Activated naive CD4-positive, alpha-beta T cell treated with anti-CD3 and anti-CD28 coated beads, Interleukin-2, amount 10 ng/mL, durations not matched to agents 7 days and 5 days (primary cell): Measurements from ENCODE around the gene MPP3.

Source experiments
- CTCF ChIA-PET: fragments of 350-600 bp; sonication (Branson Sonifier 250); formaldehyde crosslinking; loops from one replicate; lab custom pipeline; 2021; ENCODE audit warnings: antibody characterized with exemption; lab: Charles Lee
- DNase-seq: peaks from one replicate; pipeline ENCODE4 v3.0.0-alpha.2; 2020
- H3K27ac Mint-ChIP-seq: one replicate; pipeline ENCODE4 v1.8.0; 2021; ENCODE audit warnings: mild to moderate bottlenecking, moderate library complexity, mixed read lengths
- H3K27me3 Mint-ChIP-seq: one replicate; pipeline ENCODE4 v1.8.0; 2021; ENCODE audit warnings: mild to moderate bottlenecking, mixed read lengths
- H3K36me3 Mint-ChIP-seq: one replicate; pipeline ENCODE4 v1.8.0; 2021; ENCODE audit warnings: mixed read lengths
- H3K4me1 Mint-ChIP-seq: one replicate; pipeline ENCODE4 v1.8.0; 2021; ENCODE audit warnings: mixed read lengths
- H3K4me3 Mint-ChIP-seq: one replicate; pipeline ENCODE4 v1.8.0; 2021; ENCODE audit warnings: mild to moderate bottlenecking, moderate library complexity, mixed read lengths
- H3K9me3 Mint-ChIP-seq: one replicate; pipeline ENCODE4 v1.8.0; 2021; ENCODE audit warnings: mixed read lengths

MPP3 gene

DNA sequence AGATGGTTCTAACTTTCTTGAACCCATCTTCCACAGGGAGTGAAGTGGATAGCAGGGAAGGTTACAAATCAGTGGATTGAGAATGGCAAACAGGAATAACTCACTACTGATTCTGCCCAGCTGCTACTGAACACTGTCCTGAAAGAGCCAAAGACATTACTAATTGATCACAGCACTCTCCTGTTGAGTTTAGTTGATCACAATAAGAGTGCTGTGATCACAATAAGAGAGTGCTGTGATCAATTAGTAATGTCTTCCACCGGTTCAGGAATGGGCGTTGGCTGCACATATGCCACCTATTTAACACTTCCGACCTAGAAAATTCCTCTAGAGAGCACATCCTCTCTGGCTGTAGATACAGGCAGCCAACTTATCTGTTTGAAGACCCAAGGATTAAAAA, 41.4 kb downstream of the MPP3 start:
- Mint-ChIP-seq H3K27me3 (peaks cover 14% of the 10 kb centered on the region), H3K9me3 (no peaks in the 10 kb centered on the region), H3K36me3 (no peaks in the 10 kb centered on the region), H3K4me1 (peaks cover 2% of the 10 kb centered on the region), H3K4me3 (no peak overlapping the region), H3K27ac (no peak overlapping the region)
- CTCF ChIA-PET = no interaction called here
- DNase-seq = no peak

DNA sequence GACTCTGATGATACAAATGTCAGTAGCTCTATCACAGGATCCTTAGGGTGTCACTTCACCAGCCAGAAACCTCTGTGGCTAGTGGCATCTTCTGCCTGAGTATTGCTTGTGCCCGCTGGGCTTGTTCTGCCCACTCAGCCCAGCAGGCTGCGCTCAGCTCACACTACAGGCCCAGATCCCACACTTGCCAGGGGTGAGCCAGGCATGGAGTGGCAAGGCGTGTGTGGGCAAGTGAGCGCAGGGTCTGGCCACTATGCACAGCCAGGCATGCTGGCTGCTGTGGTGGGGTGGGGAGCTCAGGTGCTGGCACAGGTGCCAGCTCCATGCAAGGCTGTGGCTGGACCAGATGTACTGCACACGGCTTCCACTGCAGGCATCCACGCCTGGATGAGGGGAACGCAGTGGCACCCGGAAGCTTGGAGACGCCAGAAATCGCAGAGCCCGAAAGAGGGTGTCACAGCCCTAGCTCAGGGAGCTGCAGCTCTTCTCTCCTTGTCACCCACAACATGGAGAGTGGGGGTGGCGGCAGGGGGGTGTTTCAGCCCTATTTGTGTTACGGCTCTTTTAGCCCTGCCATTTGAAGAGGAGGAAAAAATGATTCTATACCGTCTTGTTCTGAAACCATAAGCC, 42.5 kb downstream of the MPP3 start:
- Mint-ChIP-seq H3K27ac (no peak overlapping the region), H3K36me3 (no peaks in the 10 kb centered on the region), H3K27me3 (peaks cover 13% of the 10 kb centered on the region), H3K4me3 (no peak overlapping the region), H3K9me3 (no peaks in the 10 kb centered on the region), H3K4me1 (peaks cover 2% of the 10 kb centered on the region)
- DNase-seq = no peak
- CTCF ChIA-PET = interaction anchor here (0.6 kb wide), 1 partner anchor 215 kb away, joined by 4 read pairs; no protein-coding TSS in a partner anchor

DNA sequence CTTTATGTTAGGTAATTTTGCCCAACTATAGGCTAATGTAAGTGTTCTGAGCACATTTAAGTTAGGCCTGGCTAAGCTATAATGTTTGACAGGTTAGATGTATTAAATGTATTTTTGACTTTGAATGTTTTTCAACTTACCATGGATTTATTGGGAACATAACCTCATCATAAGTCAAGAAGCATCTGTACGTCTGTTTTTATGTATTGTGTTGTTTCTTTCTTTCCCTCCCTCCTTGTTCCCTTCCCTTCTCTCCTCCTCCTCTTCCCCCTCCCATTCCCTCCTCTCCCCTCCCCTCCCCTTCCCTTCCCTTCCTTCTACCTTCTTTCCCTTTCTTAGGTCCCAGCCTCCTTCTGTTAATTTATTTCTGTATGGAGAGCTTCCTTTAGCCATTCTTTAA, 43.5 kb downstream of the MPP3 start:
- no peak overlapping the region for H3K4me3 Mint-ChIP-seq
- peaks cover 2% of the 10 kb centered on the region for H3K4me1 Mint-ChIP-seq
- peaks cover 12% of the 10 kb centered on the region for H3K27me3 Mint-ChIP-seq
- no peaks in the 10 kb centered on the region for H3K36me3 Mint-ChIP-seq
- DNase-seq = no peak
- no peaks in the 10 kb centered on the region for H3K9me3 Mint-ChIP-seq
- no peak overlapping the region for H3K27ac Mint-ChIP-seq
- CTCF ChIA-PET = interaction anchor here (0.6 kb wide), 1 partner anchor 214 kb away, joined by 4 read pairs; no protein-coding TSS in a partner anchor

DNA sequence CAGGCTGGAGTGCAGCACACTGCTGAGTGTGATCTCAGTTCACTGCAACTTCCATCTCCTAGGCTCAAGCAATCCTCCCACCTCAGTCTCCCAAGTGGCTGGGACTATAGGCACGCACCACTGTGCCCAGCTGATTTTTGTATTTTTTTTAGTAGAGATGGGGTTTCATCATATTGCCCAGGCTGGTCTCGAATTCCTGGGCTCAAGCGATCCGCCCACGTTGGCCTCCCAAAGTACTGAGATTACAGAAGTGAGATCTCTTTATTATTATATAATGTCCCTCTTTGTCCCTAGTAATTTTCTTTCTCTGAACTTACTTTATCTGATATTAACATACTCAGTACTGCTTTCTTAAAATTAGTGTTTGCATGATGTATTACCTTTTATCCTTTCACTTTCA, 44.4 kb downstream of the MPP3 start:
- no peak overlapping the region for H3K4me3 Mint-ChIP-seq
- no peaks in the 10 kb centered on the region for H3K9me3 Mint-ChIP-seq
- DNase-seq = no peak
- H3K27ac Mint-ChIP-seq = no peak overlapping the region
- H3K36me3 Mint-ChIP-seq = no peaks in the 10 kb centered on the region
- CTCF ChIA-PET = no interaction called here
- H3K4me1 Mint-ChIP-seq = peaks cover 2% of the 10 kb centered on the region
- peaks cover 17% of the 10 kb centered on the region for H3K27me3 Mint-ChIP-seq

DNA sequence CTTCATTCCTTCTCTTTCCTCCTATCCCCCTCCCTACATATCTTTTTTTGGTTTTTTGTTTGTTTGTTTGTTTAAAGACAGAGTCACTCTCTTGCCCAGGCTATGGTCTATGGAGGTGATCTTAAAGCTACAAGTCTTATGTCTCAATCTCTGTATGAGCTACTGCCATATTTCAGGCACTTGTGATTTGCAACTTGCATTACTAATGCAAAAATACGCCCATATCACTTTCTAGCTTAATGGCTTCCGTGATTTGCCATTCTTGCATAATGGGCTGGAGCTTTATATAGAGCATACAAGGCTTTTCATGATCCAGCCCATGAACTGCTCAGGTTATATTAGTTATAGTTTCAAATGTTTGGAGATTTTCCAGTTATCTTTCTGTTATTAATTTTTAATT, 45.2 kb downstream of the MPP3 start:
- no peak for DNase-seq
- H3K4me3 Mint-ChIP-seq = no peak overlapping the region
- H3K27me3 Mint-ChIP-seq = peaks cover 21% of the 10 kb centered on the region
- CTCF ChIA-PET = no interaction called here
- H3K27ac Mint-ChIP-seq = no peak overlapping the region
- H3K36me3 Mint-ChIP-seq = no peaks in the 10 kb centered on the region
- H3K4me1 Mint-ChIP-seq = peaks cover 2% of the 10 kb centered on the region
- no peaks in the 10 kb centered on the region for H3K9me3 Mint-ChIP-seq

DNA sequence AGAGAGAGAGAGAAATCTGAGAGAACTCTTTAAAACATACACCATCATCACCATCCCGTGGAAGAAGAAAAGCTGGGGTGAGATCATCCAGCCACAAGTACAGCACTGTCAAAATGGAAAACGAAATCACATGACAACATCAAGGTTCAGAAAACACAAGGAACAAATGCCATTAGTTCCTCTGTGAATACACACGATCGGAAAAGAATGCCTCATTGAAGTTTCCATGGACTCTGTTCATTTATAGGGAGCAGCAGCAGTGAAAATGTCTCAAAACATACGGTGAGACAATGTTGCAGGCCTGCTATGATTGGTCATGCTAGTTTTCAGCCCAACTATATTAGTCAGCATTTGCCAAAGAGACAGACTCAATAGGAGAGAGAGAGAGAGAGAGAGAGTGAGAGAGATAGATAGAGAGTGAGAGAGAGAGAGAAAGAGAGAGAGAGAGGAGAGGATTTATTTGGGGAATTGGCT, 48.3 kb downstream of the MPP3 start:
- Mint-ChIP-seq H3K27me3 (peaks cover 43% of the 10 kb centered on the region), H3K4me1 (peaks cover 3% of the 10 kb centered on the region), H3K9me3 (no peaks in the 10 kb centered on the region), H3K4me3 (no peak overlapping the region), H3K36me3 (no peaks in the 10 kb centered on the region), H3K27ac (no peak overlapping the region)
- DNase-seq = no peak
- CTCF ChIA-PET = interaction anchor here (1.4 kb wide), 1 partner anchor 19 kb away, joined by 3 read pairs; no protein-coding TSS in a partner anchor

DNA sequence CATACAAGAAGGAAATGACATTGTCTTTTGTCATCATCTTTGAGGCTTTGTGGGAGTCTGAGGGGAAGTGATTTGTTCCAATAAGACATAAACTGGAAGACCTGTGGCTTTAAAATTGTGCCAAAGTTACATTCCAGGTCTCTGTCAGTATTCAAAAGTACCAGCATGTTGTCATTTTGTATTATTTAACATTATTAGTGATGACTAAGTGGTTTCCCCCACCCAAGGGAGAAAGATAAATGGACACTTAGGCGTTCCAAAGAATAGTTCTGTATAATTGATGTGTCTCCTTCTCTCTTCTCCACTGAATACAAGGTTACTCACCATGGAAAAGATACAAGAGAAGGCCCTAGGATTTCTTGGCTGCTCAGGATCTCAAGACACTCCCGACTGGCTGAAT, 48.9 kb downstream of the MPP3 start:
- Mint-ChIP-seq H3K9me3 (no peaks in the 10 kb centered on the region), H3K4me3 (no peak overlapping the region), H3K27ac (no peak overlapping the region), H3K4me1 (peaks cover 9% of the 10 kb centered on the region), H3K27me3 (peaks cover 49% of the 10 kb centered on the region), H3K36me3 (no peaks in the 10 kb centered on the region)
- CTCF ChIA-PET = interaction anchor here (1.4 kb wide), 1 partner anchor 18 kb away, joined by 3 read pairs; no protein-coding TSS in a partner anchor
- DNase-seq = no peak

DNA sequence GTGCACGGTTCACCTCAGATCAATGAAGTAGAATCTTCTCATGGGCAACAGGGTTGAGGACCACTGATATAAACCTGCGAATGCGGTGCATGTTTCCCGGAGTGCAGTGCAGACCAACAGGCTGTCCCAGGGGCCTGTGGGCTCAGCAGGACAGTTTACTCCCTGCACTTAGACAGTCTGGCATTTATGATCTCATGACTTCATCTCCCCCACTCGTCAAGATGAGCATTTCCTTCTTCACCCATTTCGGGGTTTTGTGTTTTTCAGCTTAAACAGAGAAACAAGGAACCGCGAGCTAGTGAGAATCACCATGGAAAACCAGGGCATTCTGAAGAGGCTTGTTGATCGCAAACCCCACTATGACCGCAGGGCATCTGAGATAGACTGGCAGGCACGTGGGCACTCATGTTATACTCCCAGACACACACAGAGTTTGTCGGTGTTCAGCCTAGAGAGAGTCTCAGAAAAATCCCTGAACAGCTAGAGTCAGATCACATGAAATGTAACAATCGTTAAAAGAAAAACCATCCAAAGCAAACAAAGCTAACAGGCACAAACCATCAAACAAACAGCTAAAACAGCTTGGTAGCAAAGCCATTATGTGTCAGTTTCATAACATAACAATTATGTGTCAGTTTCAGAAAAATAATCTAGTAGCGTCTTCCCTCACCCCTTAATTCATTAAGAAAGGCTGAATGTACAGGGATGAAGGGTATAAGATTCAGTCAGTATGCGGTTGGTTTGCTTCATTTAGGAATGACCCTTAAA, 49.8 kb downstream of the MPP3 start:
- peaks cover 51% of the 10 kb centered on the region for H3K27me3 Mint-ChIP-seq
- CTCF ChIA-PET = no interaction called here
- H3K9me3 Mint-ChIP-seq = no peaks in the 10 kb centered on the region
- H3K36me3 Mint-ChIP-seq = no peaks in the 10 kb centered on the region
- H3K4me1 Mint-ChIP-seq = peaks cover 10% of the 10 kb centered on the region
- no peak overlapping the region for H3K4me3 Mint-ChIP-seq
- H3K27ac Mint-ChIP-seq = no peak overlapping the region
- no peak for DNase-seq

DNA sequence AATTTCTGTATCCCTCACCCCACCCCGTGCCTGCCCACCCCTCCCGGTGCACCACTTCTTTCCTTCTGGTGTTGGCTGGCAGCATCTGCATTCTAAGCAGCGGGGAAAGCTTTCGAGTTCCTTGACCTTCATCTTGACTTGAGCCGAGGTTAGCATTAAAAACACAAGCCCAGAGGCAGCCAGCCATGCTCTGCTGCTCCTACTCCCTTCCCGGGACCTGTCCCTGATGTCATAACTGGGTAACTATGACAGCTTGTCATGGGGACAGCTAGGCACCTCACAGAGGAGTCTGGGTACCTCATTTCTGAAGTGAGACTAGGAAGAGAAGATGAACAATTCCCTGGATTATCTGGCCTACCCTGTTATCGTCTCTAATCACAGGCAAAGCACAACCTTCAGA, 52.8 kb downstream of the MPP3 start, which contains the start of gene CFAP97D1:
Gene CFAP97D1 (plus strand): TSS at position 301 of the 400 bp plus-strand sequence. CDS start 28 bp downstream, at position 329.
- Mint-ChIP-seq H3K4me3 (peak within 1 kb of the TSS; percentile 70), H3K36me3 (peaks cover under 1% of the 10 kb centered on the region), H3K27ac (peak within 1 kb of the TSS; percentile 28), H3K9me3 (no peaks in the 10 kb centered on the region), H3K4me1 (peaks cover 16% of the 10 kb centered on the region), H3K27me3 (peaks cover 48% of the 10 kb centered on the region)
- no peak for DNase-seq
- CTCF ChIA-PET = interaction anchor here (1.1 to 1.8 kb wide), 3 partner anchors 13 to 98 kb away, joined by 4 to 6 read pairs (median 5); no protein-coding TSS in a partner anchor

DNA sequence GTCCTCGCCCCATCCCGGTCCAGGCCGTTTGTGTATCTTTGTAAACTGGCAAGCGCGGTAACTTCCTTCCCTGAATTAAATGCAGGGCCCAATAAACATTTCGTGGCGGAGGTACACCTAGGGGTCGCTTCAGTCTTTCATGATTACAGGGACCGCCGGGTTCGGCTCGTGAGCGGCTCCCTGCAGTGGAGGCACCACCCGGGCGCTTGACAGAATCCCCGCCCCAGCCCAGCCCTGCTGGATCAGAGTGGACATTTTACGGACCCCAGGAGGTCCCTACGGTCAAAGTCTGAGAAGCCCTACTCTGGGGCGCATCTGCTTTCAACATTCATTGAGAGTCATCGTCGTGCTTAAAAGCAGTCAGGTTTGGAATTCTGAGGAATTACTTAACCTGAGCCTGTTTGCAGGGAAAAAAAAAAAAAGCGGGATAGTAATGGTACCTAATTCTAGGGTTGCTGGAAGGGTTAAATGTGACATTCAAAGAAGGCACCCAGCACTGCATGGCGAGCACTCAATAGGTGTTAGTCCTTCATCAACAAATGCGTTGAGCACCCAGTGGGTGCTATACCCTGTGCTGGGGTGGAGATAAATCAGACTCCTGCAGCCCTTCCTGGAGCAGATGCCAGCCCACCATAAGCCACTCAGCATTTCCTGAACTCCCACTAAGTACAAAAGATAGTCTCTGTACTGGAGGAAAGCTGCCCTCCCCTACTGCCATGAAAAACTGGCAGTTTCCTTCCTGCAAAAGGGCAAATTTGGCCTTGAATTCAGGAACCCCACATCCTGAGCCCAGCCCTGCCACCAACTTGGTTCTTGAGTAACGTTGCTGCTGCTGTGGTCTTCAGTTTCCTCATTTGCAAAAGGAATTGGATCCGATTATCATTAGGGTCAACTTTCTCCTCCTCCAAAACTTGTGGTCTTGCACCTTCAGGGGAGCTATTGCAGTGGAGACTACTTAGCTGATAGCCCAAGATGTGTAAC, 53.5 kb downstream of the MPP3 start:
- Mint-ChIP-seq H3K4me1 (peaks cover 16% of the 10 kb centered on the region), H3K36me3 (peaks cover 2% of the 10 kb centered on the region), H3K9me3 (no peaks in the 10 kb centered on the region), H3K27me3 (peaks cover 45% of the 10 kb centered on the region), H3K4me3 (peak overlapping the region; percentile 70), H3K27ac (peak overlapping the region; percentile 28)
- no peak for DNase-seq
- CTCF ChIA-PET = interaction anchor here (1.0 to 1.8 kb wide), 6 partner anchors 12 to 99 kb away, joined by 4 to 7 read pairs (median 6); no protein-coding TSS in a partner anchor

DNA sequence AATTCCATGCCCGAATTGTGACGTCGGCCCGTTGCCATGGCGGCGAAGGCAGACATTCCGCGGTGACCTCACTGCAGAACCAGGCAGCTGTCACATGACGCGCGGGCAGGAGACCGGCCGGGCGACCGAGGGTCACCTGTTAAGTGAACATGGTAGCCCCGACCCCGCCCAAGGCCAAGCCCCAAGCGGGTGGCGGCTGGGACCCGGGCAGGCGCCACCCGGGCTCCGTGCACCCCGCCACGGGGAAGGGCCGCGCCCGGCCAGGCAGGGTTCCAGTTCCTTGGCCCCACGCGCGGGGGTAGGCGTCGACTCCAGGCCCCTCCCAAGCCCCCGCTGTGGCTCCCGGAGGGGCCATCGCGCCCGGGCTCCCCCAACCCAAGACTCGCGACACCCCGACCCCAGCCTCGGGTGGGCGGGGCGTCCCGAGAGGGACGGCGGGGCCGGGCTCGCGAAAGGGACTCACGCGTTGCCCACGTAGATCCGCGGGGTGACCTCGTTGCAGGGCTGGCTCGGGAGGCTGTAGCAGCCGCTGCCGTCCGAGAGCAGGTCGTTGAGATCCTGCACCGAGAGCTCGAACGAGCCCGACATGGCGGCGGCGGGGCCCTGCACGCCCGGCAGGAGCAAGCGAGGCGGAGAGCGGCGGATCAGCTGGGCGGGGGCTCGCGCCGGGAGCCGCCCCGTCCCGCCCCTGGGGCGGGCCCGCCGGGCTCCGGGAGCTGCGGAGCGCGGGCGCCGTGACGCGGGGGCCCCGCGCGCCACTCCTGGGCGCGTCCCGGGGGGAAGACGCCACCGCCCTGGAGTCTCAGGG, 54.4 kb downstream of the MPP3 start, which contains the start of gene DUSP3:
Gene DUSP3 (minus strand): TSS at position 641 of the 808 bp plus-strand sequence. CDS start 53 bp downstream, at position 588.
- Mint-ChIP-seq H3K4me3 (peak within 1 kb of the TSS; percentile 79), H3K9me3 (no peaks in the 10 kb centered on the region), H3K27me3 (peaks cover 40% of the 10 kb centered on the region), H3K27ac (peak within 1 kb of the TSS; percentile 78), H3K4me1 (peaks cover 17% of the 10 kb centered on the region), H3K36me3 (peaks cover 3% of the 10 kb centered on the region)
- CTCF ChIA-PET = interaction anchor here (1.0 to 1.6 kb wide), 3 partner anchors 12 to 84 kb away, joined by 4 to 7 read pairs (median 6); no protein-coding TSS in a partner anchor
- peak; percentile 81 for DNase-seq

DNA sequence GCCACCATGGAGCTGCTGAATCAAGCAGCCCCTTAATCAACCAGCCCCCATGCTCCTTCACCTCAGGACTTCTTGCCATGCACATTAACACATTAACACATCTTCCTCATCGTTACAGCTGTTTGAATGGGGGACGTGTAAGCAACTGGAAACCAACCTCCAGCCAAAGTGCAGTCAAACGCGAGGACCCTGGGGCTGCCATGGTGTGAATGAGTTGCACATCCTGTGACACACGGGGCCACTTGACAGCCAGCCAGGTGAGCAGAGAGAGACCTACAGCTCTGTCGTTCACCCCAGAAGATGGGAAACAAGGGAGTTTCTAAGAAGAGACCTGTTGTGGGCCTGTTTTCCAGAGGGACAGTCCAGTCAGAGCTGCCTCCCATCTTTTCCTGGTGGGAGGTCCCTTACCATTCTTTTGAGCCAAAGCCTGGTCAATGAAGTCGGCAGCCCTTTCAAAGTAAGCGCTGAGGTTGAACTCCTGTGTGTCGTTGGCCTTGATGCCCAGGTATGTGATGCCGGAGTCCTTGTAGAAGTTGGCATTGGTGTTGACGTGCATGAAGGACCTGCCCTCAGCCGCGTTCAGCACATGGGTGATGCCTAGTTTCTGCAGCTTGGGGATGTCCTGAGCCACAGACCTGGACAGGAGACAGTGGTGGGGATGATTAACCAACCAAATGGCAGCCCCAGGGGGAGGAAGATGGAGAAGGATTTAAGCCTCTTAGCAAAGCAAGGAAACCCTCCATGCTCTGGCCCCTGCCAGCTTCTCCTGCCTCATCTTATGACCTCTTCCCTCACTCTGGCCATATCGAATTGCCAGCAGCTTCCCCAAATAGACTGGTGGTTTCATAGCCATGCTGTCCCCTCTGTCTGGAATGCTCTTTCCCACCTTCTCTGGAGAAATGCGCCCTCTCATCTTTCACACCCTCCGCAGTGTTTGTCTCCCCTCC, 58.4 kb downstream of the MPP3 start:
- Mint-ChIP-seq H3K36me3 (peaks cover 18% of the 10 kb centered on the region), H3K4me1 (peaks cover 16% of the 10 kb centered on the region), H3K27me3 (peaks cover 7% of the 10 kb centered on the region), H3K9me3 (no peaks in the 10 kb centered on the region), H3K27ac (no peak overlapping the region), H3K4me3 (no peak overlapping the region)
- CTCF ChIA-PET = interaction anchor here (1.0 to 1.5 kb wide), 4 partner anchors 9 to 19 kb away, joined by 3 to 4 read pairs (median 3); no protein-coding TSS in a partner anchor
- DNase-seq = no peak
